HG03060 (cell line): ENCODE results near the gene DNTT.
A peak's percentile ranks its signal among the peaks of the same experiment; 100 is the strongest.

Experiments used
- ATAC-seq: cut with Tn5 transposase; IDR thresholded peaks from one replicate; pipeline ENCODE4 v1.9.1; 2021; ENCODE audit warnings: low read depth, moderate number of reproducible peaks; ENCODE audit not compliant: unreplicated experiment

The DNTT gene

GRCh38 chr10:96304230-96304629 is at the start of gene DNTT:
Gene DNTT, plus strand, starts transcription at chr10:96304434. Its CDS starts 64 bp downstream, at chr10:96304498.
- no peak for ATAC-seq

- no peak for ATAC-seq
These were observed 49.3 kb upstream of the DNTT start for GRCh38 chr10:96254976-96255375.

GRCh38 chr10:96255549-96256333 is 48.5 kb upstream of the DNTT start:
- no peak for ATAC-seq

- ATAC-seq = no peak
These were observed 46.3 kb upstream of the DNTT start for GRCh38 chr10:96257944-96258343.

- no peak for ATAC-seq
These were observed 45.1 kb upstream of the DNTT start for GRCh38 chr10:96259150-96259549.

- no peak for ATAC-seq
These were observed 44.2 kb upstream of the DNTT start for GRCh38 chr10:96260014-96260413.

- no peak for ATAC-seq
These were observed 43.1 kb upstream of the DNTT start for GRCh38 chr10:96261132-96261531.

GRCh38 chr10:96261930-96262329 is 42.3 kb upstream of the DNTT start:
- ATAC-seq = no peak

- no peak for ATAC-seq
These were observed 41.1 kb upstream of the DNTT start for GRCh38 chr10:96263176-96263575.

- ATAC-seq = no peak
These were observed 40.6 kb upstream of the DNTT start for GRCh38 chr10:96263669-96264068.

- no peak for ATAC-seq
These were observed 39.3 kb upstream of the DNTT start for GRCh38 chr10:96264938-96265337.

GRCh38 chr10:96266118-96266770 is 38.0 kb upstream of the DNTT start:
- ATAC-seq = no peak

- ATAC-seq = no peak
These were observed 37.0 kb upstream of the DNTT start for GRCh38 chr10:96267234-96267705.

GRCh38 chr10:96268341-96268909 is 35.8 kb upstream of the DNTT start:
- no peak for ATAC-seq

GRCh38 chr10:96269438-96270300 is 34.6 kb upstream of the DNTT start:
- no peak for ATAC-seq

- ATAC-seq = no peak
These were observed 33.7 kb upstream of the DNTT start for GRCh38 chr10:96270571-96270970.

- peak; percentile 50 for ATAC-seq
These were observed 33.0 kb upstream of the DNTT start, which contains the start of gene BLNK for GRCh38 chr10:96271016-96271815. Gene BLNK, minus strand, starts transcription at chr10:96271569. Its CDS starts 171 bp downstream, at chr10:96271398.

- no peak for ATAC-seq
These were observed 31.6 kb upstream of the DNTT start for GRCh38 chr10:96272316-96273280.
